A673 (cell line): Measurements from ENCODE around the gene NUDT21. TPM values are rescaled to one million over a fixed set of nuclear protein-coding genes. Genes with fewer than 3 reads are reported as not detected.
"Not testable (repeated sequence)": the region's sequence is repeated elsewhere in the genome, so short reads cannot be mapped to it uniquely, and the experiment has no call there.

Experiments used
- BruUV-seq: library from RNA; stranded (reverse); fragments of 400-500 nt; replicated peaks from 2 replicates; lab custom pipeline; 2021; lab: Mats Ljungman, UMichigan
- CTCF ChIA-PET: fragments of 300-600 bp; sonication (Branson Sonifier 250); formaldehyde crosslinking; loops from one replicate; lab custom pipeline; 2022; ENCODE audit warnings: antibody characterized with exemption; lab: Charles Lee
- POLR2A ChIA-PET: fragments of 300-600 bp; sonication (Branson Sonifier 250); formaldehyde crosslinking; loops from one replicate; lab custom pipeline; 2022; ENCODE audit warnings: antibody characterized with exemption; ENCODE audit not compliant: low non-redundant PET; lab: Charles Lee
- DNase-seq: peaks from one replicate; pipeline ENCODE4 v3.0.0-alpha.2; 2015; ENCODE audit warnings: low spot score
- H3K27ac ChIP-seq: fragments of 200-600 bp; sonication (generic); 2 replicates; pipeline ENCODE4 v1.5.1; 2016; ENCODE audit warnings: mixed run types, low read depth, mild to moderate bottlenecking, mixed read lengths, antibody characterized with exemption, low read length; ENCODE audit not compliant: poor library complexity, severe bottlenecking
- H3K27me3 ChIP-seq: fragments of 200-600 bp; sonication (generic); replicated peaks from 2 replicates; pipeline ENCODE4 v1.6.1; 2017; ENCODE audit warnings: mixed run types, low read depth, mild to moderate bottlenecking, mixed read lengths, antibody characterized with exemption, low read length; ENCODE audit not compliant: insufficient read depth, poor library complexity
- H3K36me3 ChIP-seq: fragments of 200-600 bp; sonication (generic); 2 replicates; pipeline ENCODE4 v1.6.1; 2016; ENCODE audit warnings: mixed run types, mild to moderate bottlenecking, mixed read lengths, antibody characterized with exemption, low read length; ENCODE audit not compliant: insufficient read depth, poor library complexity, severe bottlenecking
- H3K4me1 ChIP-seq: fragments of 200-600 bp; sonication (generic); 2 replicates; pipeline ENCODE4 v1.6.1; 2017; ENCODE audit warnings: mixed run types, mild to moderate bottlenecking, mixed read lengths, antibody characterized with exemption, low read length; ENCODE audit not compliant: insufficient read depth, poor library complexity, severe bottlenecking
- H3K4me3 ChIP-seq: fragments of 200-600 bp; sonication (generic); 2 replicates; pipeline ENCODE4 v1.5.1; 2016; ENCODE audit warnings: low read depth, mixed run types, mild to moderate bottlenecking, mixed read lengths, low read length; ENCODE audit not compliant: poor library complexity, severe bottlenecking
- H3K9me3 ChIP-seq: fragments of 200-600 bp; sonication (generic); 2 replicates; pipeline ENCODE4 v1.6.1; 2016; ENCODE audit warnings: mixed run types, low read depth, mild to moderate bottlenecking, mixed read lengths, antibody characterized with exemption, low read length; ENCODE audit not compliant: poor library complexity, severe bottlenecking
- EZH2 ChIP-seq: fragments of 200-600 bp; sonication (generic); IDR thresholded peaks from 2 replicates; pipeline ENCODE4 v1.6.1; 2017; ENCODE audit warnings: borderline replicate concordance, low read depth, mild to moderate bottlenecking, mixed read lengths, antibody characterized with exemption, low read length; ENCODE audit not compliant: poor library complexity, severe bottlenecking
- intact Hi-C: fragments of 100-400 bp; cut with micrococcal nuclease; formaldehyde crosslinking; loops from one replicate; pipeline ENCODE4 v1.10.0; 2022; ENCODE audit not compliant: unreplicated experiment
- total RNA-seq: library from RNA; stranded (reverse); gene quantifications from 2 replicates; pipeline ENCODE4 v1.2.3, GENCODE V29; 2021
- TF ChIP-seq, protein P1 (sequence below): fragments of 300-800, 200-600 bp; sonication (generic); conservative IDR thresholded peaks from 2 replicates; pipeline ENCODE4 v1.5.1; 2017; ENCODE audit warnings: low read depth, mild to moderate bottlenecking, antibody characterized with exemption, low read length, moderate library complexity, mixed read lengths

Gene NUDT21
- total RNA-seq, 1 experiment from 2014 or later: 231 TPM

DNA sequence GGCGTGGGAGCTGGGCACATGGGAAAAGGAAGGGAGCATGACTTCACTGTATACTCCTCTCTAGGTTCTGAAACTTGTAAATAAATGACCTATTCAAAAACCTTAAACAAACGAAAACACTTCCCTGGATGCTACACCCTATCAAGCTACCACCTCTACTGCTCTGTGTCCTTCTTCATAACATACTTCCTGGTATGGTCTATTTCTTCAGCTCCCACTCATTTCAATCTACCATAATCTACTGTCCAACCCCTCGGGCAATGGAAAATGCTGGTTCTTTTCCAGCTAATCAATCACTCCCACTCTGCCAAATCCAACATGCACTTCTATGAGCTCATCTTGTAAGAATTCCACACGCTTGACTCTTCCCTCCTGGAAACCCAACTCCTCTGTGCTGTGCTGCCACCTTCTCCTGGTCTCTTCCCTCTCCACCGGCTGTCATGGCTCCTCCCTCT, 68.2 kb downstream of the NUDT21 start:
- Histone ChIP-seq H3K4me3 (no peak overlapping the region), H3K27me3 (no peaks in the 10 kb centered on the region), H3K4me1 (no peaks in the 10 kb centered on the region), H3K9me3 (peaks cover 9% of the 10 kb centered on the region), H3K27ac (no peak overlapping the region), H3K36me3 (peaks cover 20% of the 10 kb centered on the region)
- no TSS peak for BruUV-seq
- ChIA-PET POLR2A (no interaction called here), CTCF (no interaction called here)
- DNase-seq: no peak
- intact Hi-C loops: no loop called here
- TF ChIP-seq EZH2: no peak
- TF ChIP-seq, protein P1, sequence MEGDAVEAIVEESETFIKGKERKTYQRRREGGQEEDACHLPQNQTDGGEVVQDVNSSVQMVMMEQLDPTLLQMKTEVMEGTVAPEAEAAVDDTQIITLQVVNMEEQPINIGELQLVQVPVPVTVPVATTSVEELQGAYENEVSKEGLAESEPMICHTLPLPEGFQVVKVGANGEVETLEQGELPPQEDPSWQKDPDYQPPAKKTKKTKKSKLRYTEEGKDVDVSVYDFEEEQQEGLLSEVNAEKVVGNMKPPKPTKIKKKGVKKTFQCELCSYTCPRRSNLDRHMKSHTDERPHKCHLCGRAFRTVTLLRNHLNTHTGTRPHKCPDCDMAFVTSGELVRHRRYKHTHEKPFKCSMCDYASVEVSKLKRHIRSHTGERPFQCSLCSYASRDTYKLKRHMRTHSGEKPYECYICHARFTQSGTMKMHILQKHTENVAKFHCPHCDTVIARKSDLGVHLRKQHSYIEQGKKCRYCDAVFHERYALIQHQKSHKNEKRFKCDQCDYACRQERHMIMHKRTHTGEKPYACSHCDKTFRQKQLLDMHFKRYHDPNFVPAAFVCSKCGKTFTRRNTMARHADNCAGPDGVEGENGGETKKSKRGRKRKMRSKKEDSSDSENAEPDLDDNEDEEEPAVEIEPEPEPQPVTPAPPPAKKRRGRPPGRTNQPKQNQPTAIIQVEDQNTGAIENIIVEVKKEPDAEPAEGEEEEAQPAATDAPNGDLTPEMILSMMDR: no peak

DNA sequence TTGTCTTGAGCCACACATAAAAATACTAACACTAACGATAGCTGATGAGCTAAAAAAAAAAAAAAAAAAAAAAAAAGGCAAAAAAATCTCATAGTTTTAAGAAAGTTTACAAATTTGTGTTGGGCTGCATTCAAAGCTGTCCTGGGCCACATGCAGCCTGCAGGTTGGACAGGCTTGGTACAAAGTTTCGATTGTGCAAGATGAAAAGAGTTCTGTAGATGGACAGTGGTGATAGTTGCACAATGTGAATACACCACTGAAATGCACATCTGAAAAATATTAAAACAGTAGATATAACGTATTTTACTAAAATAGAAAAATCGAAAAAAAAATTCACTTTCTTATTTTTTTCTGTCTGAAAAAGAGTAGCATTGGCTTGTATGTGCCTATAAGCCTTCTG, 68.7 kb downstream of the NUDT21 start:
- H3K9me3 ChIP-seq: peaks cover 9% of the 10 kb centered on the region
- H3K36me3 ChIP-seq: peaks cover 18% of the 10 kb centered on the region
- ChIA-PET CTCF (no interaction called here), POLR2A (no interaction called here)
- no peak overlapping the region for H3K4me3 ChIP-seq
- BruUV-seq: no TSS peak
- TF ChIP-seq, protein P1: no peak
- no peak for TF ChIP-seq EZH2
- H3K27me3 ChIP-seq: no peaks in the 10 kb centered on the region
- intact Hi-C loops: no loop called here
- H3K27ac ChIP-seq: no peak overlapping the region
- DNase-seq: no peak
- no peaks in the 10 kb centered on the region for H3K4me1 ChIP-seq

DNA sequence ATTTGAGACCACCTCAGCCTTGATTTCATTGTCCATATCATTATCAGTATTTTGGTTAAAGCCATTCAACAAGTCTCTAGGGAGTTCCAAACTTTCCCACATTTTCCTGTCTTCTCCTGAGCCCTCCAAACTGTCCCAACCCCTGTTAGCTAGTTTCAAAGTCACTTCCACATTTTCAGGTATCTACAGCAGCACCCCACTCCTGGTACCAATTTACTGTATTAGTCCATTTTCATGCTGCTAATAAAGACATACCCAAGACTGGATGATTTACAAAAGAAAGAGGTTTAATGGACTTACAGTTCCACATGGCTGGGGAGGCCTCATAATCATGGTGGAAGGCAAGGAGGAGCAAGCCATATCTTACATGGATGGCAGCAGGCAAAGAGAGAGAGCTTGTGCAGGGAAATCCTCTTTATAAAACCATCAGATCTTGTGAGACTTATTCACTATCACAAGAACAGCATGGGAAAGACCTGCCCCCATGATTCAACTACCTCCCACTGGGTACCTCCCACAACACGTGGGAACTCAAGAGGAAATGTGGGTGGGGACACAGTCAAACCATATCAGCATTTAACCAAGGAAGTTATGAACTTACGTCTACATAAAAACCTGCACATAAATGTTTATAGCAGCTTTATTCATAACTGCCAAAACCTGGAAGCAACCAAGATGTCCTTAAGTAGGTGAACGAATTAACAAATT, 70.2 kb downstream of the NUDT21 start:
- H3K27ac ChIP-seq, DNase-seq, H3K27me3 ChIP-seq, intact Hi-C loops, BruUV-seq, CTCF ChIA-PET, H3K4me3 ChIP-seq, POLR2A ChIA-PET, H3K9me3 ChIP-seq, H3K4me1 ChIP-seq: not testable (repeated sequence)
- peaks cover 18% of the 10 kb centered on the region for H3K36me3 ChIP-seq

Other genes with a start within 250 kb of the NUDT21 start
- 48.1 and 51.3 TPM in 2 replicates for gene AMFR, start 25.8 kb downstream of the NUDT21 start, total RNA-seq
- 68.4 and 78.1 TPM in 2 replicates for gene OGFOD1, start 222 bp upstream of the NUDT21 start, total RNA-seq
- 19.4 and 22.1 TPM in 2 replicates for gene BBS2, start 68.7 kb upstream of the NUDT21 start, total RNA-seq
- gene MT4, start 113.7 kb upstream of the NUDT21 start, total RNA-seq: not detected in 2 replicates
- gene MT3, start 138.2 kb upstream of the NUDT21 start, total RNA-seq: not detected in 2 replicates
- gene MT2A, start 157.3 kb upstream of the NUDT21 start, total RNA-seq: 81.8 and 218 TPM in 2 replicates
- gene MT1E, start 174.4 kb upstream of the NUDT21 start, total RNA-seq: 21.6 and 50.6 TPM in 2 replicates
- gene MT1M, start 181.3 kb upstream of the NUDT21 start, total RNA-seq: 0.49 TPM in 1 of 2 replicates, not detected in the other
- not detected in 2 replicates for gene MT1A, start 187.3 kb upstream of the NUDT21 start, total RNA-seq
- not detected in 2 replicates for gene MT1B, start 200.6 kb upstream of the NUDT21 start, total RNA-seq
- gene MT1F, start 206.6 kb upstream of the NUDT21 start, total RNA-seq: 7.7 and 26.9 TPM in 2 replicates
- gene MT1G, start 216.7 kb upstream of the NUDT21 start, total RNA-seq: 10.8 and 48.8 TPM in 2 replicates
- 2.4 TPM in 1 of 2 replicates, not detected in the other for gene MT1H, start 218.5 kb upstream of the NUDT21 start, total RNA-seq
- 30.0 and 74.3 TPM in 2 replicates for gene MT1X, start 231.1 kb upstream of the NUDT21 start, total RNA-seq